Measurements from ENCODE around the gene CEP295NL. TPM values are rescaled to one million over a fixed set of nuclear protein-coding genes. Genes with fewer than 3 reads are reported as not detected.

The CEP295NL gene
- total and polyA plus RNA-seq, 2 of the 13 experiments (the other 11 are each of a cell fraction or from before 2014, with no cell fraction given), result not detected

- DNase-seq (ENCODE audit: low spot score) (no peak), ATAC-seq (no peak), FAIRE-seq (no peak)
- no TSS peak for BruUV-seq (replicated peaks)
- H3K4me2 ChIP-seq (ENCODE audit: low read depth, low read length), result no peak overlapping the region
- no peak for TF ChIP-seq HMG20A (CRISPR knock-in tag; IDR thresholded peaks at IDR 0.05; ENCODE audit: borderline replicate concordance)
- TF ChIP-seq ZBTB8A (CRISPR knock-in tag; IDR thresholded peaks at IDR 0.05; ENCODE audit: borderline replicate concordance, low read depth), result no peak
- no peak for TF ChIP-seq GFI1 (CRISPR knock-in tag; IDR thresholded peaks at IDR 0.05; ENCODE audit: borderline replicate concordance)
- no peak for TF ChIP-seq BCLAF1 (IDR thresholded peaks at IDR 0.05)
- no peak for TF ChIP-seq PHF5A (CRISPR knock-in tag; IDR thresholded peaks at IDR 0.05; ENCODE audit: low read depth, unreplicated experiment)
- TF ChIP-seq FOXA3 (CRISPR knock-in tag; IDR thresholded peaks at IDR 0.05), result no peak
- no peak for TF ChIP-seq ZNF224 (CRISPR knock-in tag; IDR thresholded peaks at IDR 0.05)
- no peak for TF ChIP-seq ZNF687 (CRISPR knock-in tag; IDR thresholded peaks at IDR 0.05)
- intact Hi-C loops (cut with micrococcal nuclease; ENCODE audit: unreplicated experiment), result no loop called here
- peaks cover 7 to 23% of the 10 kb centered on the region in 2 experiments; a peak in 2 of 5 replicates for H3K36me3 ChIP-seq (replicated peaks in 1 of 2; ENCODE audit: control insufficient read depth in 1 of 2, insufficient read depth in 2 of 2, low read length in 2 of 2)
- in situ Hi-C loops (cut with HindIII; ENCODE audit: extremely low pct_ligation_motif_present, low pct_unique_long_range_greater_than_20kb), result no loop called here
- H2AFZ ChIP-seq (ENCODE audit: low read length), result no peak overlapping the region
- ChIA-PET POLR2A (no interaction called here), CTCF (ENCODE audit: low intra/inter-chr PET ratio, low total read pairs) (no interaction called here)
- H3K9ac ChIP-seq (ENCODE audit: insufficient read depth, low read depth, low read length), result no peak overlapping the region
- WGBS (ENCODE audit: low lambda C conversion rate), result 90% methylated on average over 15 of the region's 15 CpGs
- H3K9me3 ChIP-seq (ENCODE audit: low read length), result no peaks in the 10 kb centered on the region
- H3K4me1 ChIP-seq (ENCODE audit: insufficient read depth, low read length), result peaks cover 4% of the 10 kb centered on the region
- no peak overlapping the region for H3K27ac ChIP-seq (ENCODE audit: extremely low read length, insufficient read depth, low read length)
- H3K79me2 ChIP-seq (ENCODE audit: insufficient read depth, low read length), result no peaks in the 10 kb centered on the region
- H3K4me3 ChIP-seq (replicated peaks in 1 of 3; ENCODE audit: insufficient read depth in 1 of 3, low read depth in 2 of 3, low read length in 3 of 3), result no peak overlapping the region
- H4K20me1 ChIP-seq (ENCODE audit: insufficient read depth, low read length), result no peaks in the 10 kb centered on the region
- no peaks in the 10 kb centered on the region for H3K27me3 ChIP-seq (ENCODE audit: control insufficient read depth in 1 of 2, insufficient read depth in 2 of 2, low read length in 2 of 2)
These were observed 32.4 kb downstream of the CEP295NL start for GRCh38 chr17:78870621-78871020.

Data from HepG2 (cell line).